Activated naive CD4-positive, alpha-beta T cell treated with anti-CD3 and anti-CD28 coated beads, Interleukin-2, amount 10 ng/mL, durations not matched to agents 7 days and 5 days (primary cell): Measurements from ENCODE around the gene OR2A2.

Experiments
- CTCF ChIA-PET: fragments of 350-600 bp; sonication (Branson Sonifier 250); formaldehyde crosslinking; loops from one replicate; lab custom pipeline; 2021; ENCODE audit warnings: antibody characterized with exemption; lab: Charles Lee
- DNase-seq: peaks from one replicate; pipeline ENCODE4 v3.0.0-alpha.2; 2020
- H3K27ac Mint-ChIP-seq: one replicate; pipeline ENCODE4 v1.8.0; 2021; ENCODE audit warnings: mild to moderate bottlenecking, moderate library complexity, mixed read lengths
- H3K27me3 Mint-ChIP-seq: one replicate; pipeline ENCODE4 v1.8.0; 2021; ENCODE audit warnings: mild to moderate bottlenecking, mixed read lengths
- H3K36me3 Mint-ChIP-seq: one replicate; pipeline ENCODE4 v1.8.0; 2021; ENCODE audit warnings: mixed read lengths
- H3K4me1 Mint-ChIP-seq: one replicate; pipeline ENCODE4 v1.8.0; 2021; ENCODE audit warnings: mixed read lengths
- H3K4me3 Mint-ChIP-seq: one replicate; pipeline ENCODE4 v1.8.0; 2021; ENCODE audit warnings: mild to moderate bottlenecking, moderate library complexity, mixed read lengths
- H3K9me3 Mint-ChIP-seq: one replicate; pipeline ENCODE4 v1.8.0; 2021; ENCODE audit warnings: mixed read lengths

Gene OR2A2, protein sequence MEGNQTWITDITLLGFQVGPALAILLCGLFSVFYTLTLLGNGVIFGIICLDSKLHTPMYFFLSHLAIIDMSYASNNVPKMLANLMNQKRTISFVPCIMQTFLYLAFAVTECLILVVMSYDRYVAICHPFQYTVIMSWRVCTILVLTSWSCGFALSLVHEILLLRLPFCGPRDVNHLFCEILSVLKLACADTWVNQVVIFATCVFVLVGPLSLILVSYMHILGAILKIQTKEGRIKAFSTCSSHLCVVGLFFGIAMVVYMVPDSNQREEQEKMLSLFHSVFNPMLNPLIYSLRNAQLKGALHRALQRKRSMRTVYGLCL

GRCh38 chr7:144109283-144109682 is at the start of gene OR2A2:
Gene OR2A2 (plus strand): TSS chr7:144109583. CDS start chr7:144109583, 0 bp downstream.
- H3K36me3 Mint-ChIP-seq = no peaks in the 10 kb centered on the region
- H3K27me3 Mint-ChIP-seq = peaks cover 3% of the 10 kb centered on the region
- H3K27ac Mint-ChIP-seq = no peak within 1 kb of the TSS
- H3K9me3 Mint-ChIP-seq = no peaks in the 10 kb centered on the region
- H3K4me1 Mint-ChIP-seq = no peaks in the 10 kb centered on the region
- CTCF ChIA-PET = no interaction called here
- H3K4me3 Mint-ChIP-seq = no peak within 1 kb of the TSS
- DNase-seq = no peak

DNA sequence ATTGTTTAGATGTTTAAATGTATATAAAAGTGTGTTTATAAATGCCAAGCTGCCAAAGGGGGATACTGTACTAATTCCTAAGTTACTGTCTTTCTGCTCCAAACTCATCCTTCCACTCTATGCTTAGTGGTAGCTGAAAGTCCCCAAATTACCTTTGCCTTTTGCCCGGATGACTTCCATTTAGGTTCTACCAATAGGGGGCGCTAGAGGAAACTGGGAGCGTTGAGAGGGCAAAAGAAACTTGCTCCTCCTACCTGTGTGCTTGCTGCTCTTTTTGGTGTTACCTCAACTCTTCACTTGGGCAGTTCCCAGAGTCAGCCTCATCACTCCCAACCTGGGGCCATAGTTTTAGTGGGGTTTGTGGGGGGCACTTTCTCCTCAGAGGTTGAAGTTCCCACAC is 45.7 kb upstream of the OR2A2 start:
- Mint-ChIP-seq H3K9me3 (no peaks in the 10 kb centered on the region), H3K27me3 (peaks cover 5% of the 10 kb centered on the region)
- CTCF ChIA-PET = interaction anchor here (1.8 kb wide), 1 partner anchor 64 kb away, joined by 7 read pairs; no protein-coding TSS in a partner anchor

GRCh38 chr7:144069511-144069910 is 39.9 kb upstream of the OR2A2 start, which contains the start of gene OR2A25:
Gene OR2A25 (plus strand): TSS chr7:144069811. CDS start chr7:144074220, 4,409 bp downstream.
- Mint-ChIP-seq H3K9me3 (no peaks in the 10 kb centered on the region), H3K4me1 (no peaks in the 10 kb centered on the region), H3K36me3 (no peaks in the 10 kb centered on the region), H3K4me3 (no peak within 1 kb of the TSS), H3K27ac (no peak within 1 kb of the TSS), H3K27me3 (peaks cover 4% of the 10 kb centered on the region)
- DNase-seq = no peak
- CTCF ChIA-PET = no interaction called here

More for the DNA sequence above, 45.7 kb upstream of the OR2A2 start:
- Mint-ChIP-seq H3K36me3 (no peaks in the 10 kb centered on the region), H3K4me1 (no peaks in the 10 kb centered on the region), H3K27ac (no peak overlapping the region), H3K4me3 (no peak overlapping the region)
- no peak for DNase-seq

DNA sequence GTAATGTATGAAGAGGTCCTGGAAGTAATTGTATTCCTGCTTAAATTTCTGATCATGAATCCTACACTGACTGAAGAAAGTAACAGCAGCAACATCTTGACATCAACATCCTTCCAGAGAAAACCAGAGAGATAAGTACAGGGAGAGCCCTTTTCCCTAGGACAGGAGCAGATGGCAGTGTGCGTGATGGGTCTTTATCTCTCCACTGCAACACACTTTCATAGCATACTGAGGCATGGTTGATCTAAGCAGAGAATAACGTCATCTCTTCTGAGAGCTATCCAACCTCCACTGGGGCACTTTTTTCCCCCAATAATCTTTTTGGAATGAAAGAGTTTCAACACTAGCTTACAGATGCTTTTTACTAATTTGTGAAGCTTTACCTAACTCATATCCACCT is 39.4 kb upstream of the OR2A2 start:
- H3K9me3 Mint-ChIP-seq = no peaks in the 10 kb centered on the region
- no peaks in the 10 kb centered on the region for H3K4me1 Mint-ChIP-seq
- peaks cover 4% of the 10 kb centered on the region for H3K27me3 Mint-ChIP-seq
- no peaks in the 10 kb centered on the region for H3K36me3 Mint-ChIP-seq
- no peak overlapping the region for H3K4me3 Mint-ChIP-seq
- DNase-seq = no peak
- CTCF ChIA-PET = no interaction called here
- no peak overlapping the region for H3K27ac Mint-ChIP-seq

DNA sequence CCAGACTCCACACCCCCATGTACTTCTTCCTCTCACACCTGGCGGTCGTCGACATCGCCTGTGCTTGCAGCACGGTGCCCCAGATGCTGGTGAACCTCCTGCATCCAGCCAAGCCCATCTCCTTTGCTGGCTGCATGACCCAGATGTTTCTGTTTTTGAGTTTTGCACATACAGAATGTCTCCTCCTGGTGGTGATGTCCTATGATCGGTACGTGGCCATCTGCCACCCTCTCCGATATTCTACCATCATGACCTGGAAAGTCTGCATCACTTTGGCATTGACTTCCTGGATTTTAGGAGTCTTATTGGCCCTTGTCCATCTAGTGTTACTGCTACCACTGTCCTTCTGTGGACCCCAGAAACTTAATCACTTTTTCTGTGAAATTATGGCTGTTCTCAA is 35.0 kb upstream of the OR2A2 start:
- Mint-ChIP-seq H3K4me3 (no peak overlapping the region), H3K4me1 (no peaks in the 10 kb centered on the region), H3K27ac (no peak overlapping the region), H3K36me3 (no peaks in the 10 kb centered on the region), H3K27me3 (peaks cover 4% of the 10 kb centered on the region), H3K9me3 (no peaks in the 10 kb centered on the region)
- no peak for DNase-seq
- CTCF ChIA-PET = no interaction called here

DNA sequence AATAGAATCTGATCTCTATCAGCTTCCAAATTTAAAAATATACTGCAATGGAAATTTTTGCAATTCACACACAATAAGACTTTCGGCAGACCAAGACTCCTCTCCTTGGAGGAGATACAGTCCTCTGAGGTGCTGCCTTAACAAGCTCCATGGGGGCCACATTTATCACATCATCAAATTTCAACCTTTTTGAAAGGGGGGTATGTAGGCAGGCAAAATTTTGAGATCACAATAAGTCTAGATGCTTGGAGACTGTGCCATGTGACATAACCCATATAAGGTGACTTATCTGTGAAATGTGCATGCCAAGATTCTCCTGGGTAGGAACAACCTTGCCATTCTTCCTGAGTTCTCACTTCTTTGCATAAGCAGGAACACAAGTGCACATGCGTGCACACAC is 23.4 kb upstream of the OR2A2 start, which contains the start of gene OR2A12:
Gene OR2A12, plus strand, starts transcription at position 301 of the 400 bp plus-strand sequence. CDS start 8,830 bp downstream, outside the sequence.
- no peaks in the 10 kb centered on the region for H3K36me3 Mint-ChIP-seq
- no peak within 1 kb of the TSS for H3K4me3 Mint-ChIP-seq
- DNase-seq = no peak
- H3K4me1 Mint-ChIP-seq = no peaks in the 10 kb centered on the region
- no peaks in the 10 kb centered on the region for H3K27me3 Mint-ChIP-seq
- CTCF ChIA-PET = no interaction called here
- H3K27ac Mint-ChIP-seq = no peak within 1 kb of the TSS
- no peaks in the 10 kb centered on the region for H3K9me3 Mint-ChIP-seq

DNA sequence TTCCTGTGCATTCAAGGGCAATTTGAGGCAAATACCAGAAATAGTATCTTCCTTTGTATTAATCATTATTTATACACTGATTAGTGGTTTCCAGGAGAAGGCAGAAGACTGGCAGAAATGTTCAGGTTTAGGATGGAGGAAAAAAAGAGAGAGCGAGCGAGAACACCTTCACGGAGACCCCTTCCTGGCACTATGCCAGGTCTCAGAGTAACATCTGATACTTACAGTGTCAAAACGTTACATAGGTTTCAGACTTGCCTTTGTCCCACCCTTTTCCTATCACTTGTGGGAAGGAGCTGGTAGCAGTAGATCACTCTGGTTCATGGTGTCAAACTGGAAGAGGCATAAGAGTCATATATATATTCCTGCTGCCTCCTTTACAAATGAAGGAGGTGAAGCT is 22.7 kb upstream of the OR2A2 start:
- CTCF ChIA-PET = no interaction called here
- no peaks in the 10 kb centered on the region for H3K27me3 Mint-ChIP-seq
- DNase-seq = no peak
- no peak overlapping the region for H3K27ac Mint-ChIP-seq
- no peaks in the 10 kb centered on the region for H3K4me1 Mint-ChIP-seq
- H3K9me3 Mint-ChIP-seq = no peaks in the 10 kb centered on the region
- no peaks in the 10 kb centered on the region for H3K36me3 Mint-ChIP-seq
- no peak overlapping the region for H3K4me3 Mint-ChIP-seq

- Mint-ChIP-seq H3K9me3 (no peaks in the 10 kb centered on the region), H3K4me3 (no peak overlapping the region), H3K27me3 (no peaks in the 10 kb centered on the region), H3K36me3 (no peaks in the 10 kb centered on the region), H3K4me1 (no peaks in the 10 kb centered on the region), H3K27ac (no peak overlapping the region)
- no peak for DNase-seq
- CTCF ChIA-PET = no interaction called here
Observed at GRCh38 chr7:144087230-144087629, 22.2 kb upstream of the OR2A2 start.

DNA sequence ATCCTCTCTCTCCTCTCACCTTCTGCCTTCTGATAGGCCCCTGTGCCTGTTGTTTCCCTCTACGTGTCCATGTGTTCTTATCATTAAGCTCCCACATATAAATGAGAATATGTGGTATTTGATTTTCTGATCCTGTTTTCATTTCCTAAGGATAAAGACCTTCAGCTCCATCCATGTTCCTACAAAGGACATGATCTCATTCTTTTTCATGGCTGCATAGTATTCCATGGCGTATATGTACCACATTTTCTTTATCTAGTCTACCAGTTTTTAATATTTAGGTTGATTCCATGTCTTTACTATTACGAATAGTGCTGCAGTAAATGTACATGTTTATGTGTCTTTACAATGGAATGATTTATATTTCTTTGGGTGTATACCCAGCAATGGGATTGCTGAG is 18.7 kb upstream of the OR2A2 start:
- Mint-ChIP-seq H3K9me3 (no peaks in the 10 kb centered on the region), H3K36me3 (no peaks in the 10 kb centered on the region), H3K27me3 (no peaks in the 10 kb centered on the region), H3K4me1 (no peaks in the 10 kb centered on the region), H3K4me3 (no peak overlapping the region), H3K27ac (no peak overlapping the region)
- CTCF ChIA-PET = no interaction called here
- no peak for DNase-seq

DNA sequence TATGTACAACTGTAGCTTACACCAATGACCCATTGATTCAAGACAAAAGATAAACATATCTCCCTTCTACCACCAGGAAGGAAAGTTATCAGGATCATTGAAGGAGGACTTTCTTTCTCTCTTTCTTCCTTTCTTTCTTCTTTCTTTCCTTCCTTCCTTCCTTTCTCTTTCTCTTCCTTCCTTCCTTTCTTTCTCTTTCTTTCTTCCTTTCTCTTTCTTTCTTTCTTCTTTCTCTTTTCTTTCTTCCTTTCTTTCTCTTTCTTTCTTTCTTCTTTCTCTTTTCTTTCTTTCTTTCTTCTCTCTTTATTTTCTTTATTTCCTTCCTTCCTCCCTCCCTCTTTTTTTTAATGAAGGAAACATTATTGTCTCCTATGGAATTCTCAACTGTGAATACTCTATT is 10.6 kb upstream of the OR2A2 start:
- no peaks in the 10 kb centered on the region for H3K9me3 Mint-ChIP-seq
- peaks cover 4% of the 10 kb centered on the region for H3K4me1 Mint-ChIP-seq
- H3K27me3 Mint-ChIP-seq = peaks cover 4% of the 10 kb centered on the region
- H3K4me3 Mint-ChIP-seq = no peak overlapping the region
- no peak for DNase-seq
- no peak overlapping the region for H3K27ac Mint-ChIP-seq
- no peaks in the 10 kb centered on the region for H3K36me3 Mint-ChIP-seq
- CTCF ChIA-PET = interaction anchor here (1.7 kb wide), 1 partner anchor 29 kb away, joined by 5 read pairs; no protein-coding TSS in a partner anchor

GRCh38 chr7:144100607-144101006 is 8.8 kb upstream of the OR2A2 start:
- peaks cover 4% of the 10 kb centered on the region for H3K27me3 Mint-ChIP-seq
- CTCF ChIA-PET = interaction anchor here (0.7 kb wide), 1 partner anchor 66 kb away, joined by 3 read pairs; no protein-coding TSS in a partner anchor
- H3K4me3 Mint-ChIP-seq = no peak overlapping the region
- peaks cover 4% of the 10 kb centered on the region for H3K4me1 Mint-ChIP-seq
- no peaks in the 10 kb centered on the region for H3K36me3 Mint-ChIP-seq
- no peaks in the 10 kb centered on the region for H3K9me3 Mint-ChIP-seq
- H3K27ac Mint-ChIP-seq = no peak overlapping the region
- no peak for DNase-seq

DNA sequence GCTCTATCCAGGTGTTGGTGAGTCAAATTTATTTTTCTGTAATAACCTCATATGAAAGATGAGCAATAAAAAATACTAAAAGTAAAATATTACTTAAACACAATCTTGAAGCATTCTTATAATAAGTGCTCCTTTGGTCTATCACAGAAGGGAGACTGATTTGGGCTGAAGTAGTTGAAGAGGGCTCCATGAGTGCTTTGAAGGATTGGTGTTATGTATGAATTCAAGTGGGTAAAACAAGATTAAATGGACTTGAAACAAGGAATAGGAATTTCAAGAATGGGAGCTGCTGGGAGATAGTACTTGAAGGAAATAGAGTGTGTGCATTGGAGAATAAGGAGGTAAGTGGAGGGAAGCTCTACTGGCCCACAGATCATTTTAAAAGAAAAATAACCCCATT is 7.3 kb upstream of the OR2A2 start:
- no peak overlapping the region for H3K4me3 Mint-ChIP-seq
- H3K27ac Mint-ChIP-seq = no peak overlapping the region
- CTCF ChIA-PET = no interaction called here
- H3K36me3 Mint-ChIP-seq = no peaks in the 10 kb centered on the region
- no peak for DNase-seq
- H3K9me3 Mint-ChIP-seq = no peaks in the 10 kb centered on the region
- H3K4me1 Mint-ChIP-seq = peaks cover 4% of the 10 kb centered on the region
- H3K27me3 Mint-ChIP-seq = peaks cover 4% of the 10 kb centered on the region

GRCh38 chr7:144105211-144105610 is 4.2 kb upstream of the OR2A2 start:
- CTCF ChIA-PET = interaction anchor here (0.7 kb wide), 1 partner anchor 284 kb away, joined by 3 read pairs; no protein-coding TSS in a partner anchor
- no peaks in the 10 kb centered on the region for H3K9me3 Mint-ChIP-seq
- H3K27ac Mint-ChIP-seq = no peak overlapping the region
- no peak overlapping the region for H3K4me3 Mint-ChIP-seq
- peaks cover 3% of the 10 kb centered on the region for H3K27me3 Mint-ChIP-seq
- H3K4me1 Mint-ChIP-seq = peaks cover 4% of the 10 kb centered on the region
- no peak for DNase-seq
- no peaks in the 10 kb centered on the region for H3K36me3 Mint-ChIP-seq

- CTCF ChIA-PET = interaction anchor here (1.5 kb wide), 1 partner anchor 18 kb away, joined by 3 read pairs; no protein-coding TSS in a partner anchor
- Mint-ChIP-seq H3K36me3 (no peaks in the 10 kb centered on the region), H3K27ac (no peak overlapping the region), H3K4me3 (no peak overlapping the region), H3K27me3 (peaks cover 3% of the 10 kb centered on the region), H3K9me3 (no peaks in the 10 kb centered on the region), H3K4me1 (no peaks in the 10 kb centered on the region)
- no peak for DNase-seq
Observed at GRCh38 chr7:144110272-144110671, 889 bp downstream of the OR2A2 start.

GRCh38 chr7:144113651-144114050 is 4.3 kb downstream of the OR2A2 start:
- Mint-ChIP-seq H3K9me3 (no peaks in the 10 kb centered on the region), H3K36me3 (no peaks in the 10 kb centered on the region), H3K4me3 (no peak overlapping the region), H3K27me3 (peaks cover 3% of the 10 kb centered on the region), H3K4me1 (no peaks in the 10 kb centered on the region), H3K27ac (no peak overlapping the region)
- CTCF ChIA-PET = interaction anchor here (2.1 kb wide), 1 partner anchor 14 kb away, joined by 5 read pairs; no protein-coding TSS in a partner anchor
- DNase-seq = no peak
